Measurements from ENCODE around the gene RNF135. TPM values are rescaled to one million over a fixed set of nuclear protein-coding genes. Genes with fewer than 3 reads are reported as not detected.

Gene RNF135, protein sequence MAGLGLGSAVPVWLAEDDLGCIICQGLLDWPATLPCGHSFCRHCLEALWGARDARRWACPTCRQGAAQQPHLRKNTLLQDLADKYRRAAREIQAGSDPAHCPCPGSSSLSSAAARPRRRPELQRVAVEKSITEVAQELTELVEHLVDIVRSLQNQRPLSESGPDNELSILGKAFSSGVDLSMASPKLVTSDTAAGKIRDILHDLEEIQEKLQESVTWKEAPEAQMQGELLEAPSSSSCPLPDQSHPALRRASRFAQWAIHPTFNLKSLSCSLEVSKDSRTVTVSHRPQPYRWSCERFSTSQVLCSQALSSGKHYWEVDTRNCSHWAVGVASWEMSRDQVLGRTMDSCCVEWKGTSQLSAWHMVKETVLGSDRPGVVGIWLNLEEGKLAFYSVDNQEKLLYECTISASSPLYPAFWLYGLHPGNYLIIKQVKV
- total RNA-seq (1 to 10 TPM; 3.9 to 7.1 TPM), polyA plus RNA-seq (10 to 100 TPM in 1 of 2 donors, 1 to 10 TPM in 1; 8.4 to 10.5 TPM)

DNA sequence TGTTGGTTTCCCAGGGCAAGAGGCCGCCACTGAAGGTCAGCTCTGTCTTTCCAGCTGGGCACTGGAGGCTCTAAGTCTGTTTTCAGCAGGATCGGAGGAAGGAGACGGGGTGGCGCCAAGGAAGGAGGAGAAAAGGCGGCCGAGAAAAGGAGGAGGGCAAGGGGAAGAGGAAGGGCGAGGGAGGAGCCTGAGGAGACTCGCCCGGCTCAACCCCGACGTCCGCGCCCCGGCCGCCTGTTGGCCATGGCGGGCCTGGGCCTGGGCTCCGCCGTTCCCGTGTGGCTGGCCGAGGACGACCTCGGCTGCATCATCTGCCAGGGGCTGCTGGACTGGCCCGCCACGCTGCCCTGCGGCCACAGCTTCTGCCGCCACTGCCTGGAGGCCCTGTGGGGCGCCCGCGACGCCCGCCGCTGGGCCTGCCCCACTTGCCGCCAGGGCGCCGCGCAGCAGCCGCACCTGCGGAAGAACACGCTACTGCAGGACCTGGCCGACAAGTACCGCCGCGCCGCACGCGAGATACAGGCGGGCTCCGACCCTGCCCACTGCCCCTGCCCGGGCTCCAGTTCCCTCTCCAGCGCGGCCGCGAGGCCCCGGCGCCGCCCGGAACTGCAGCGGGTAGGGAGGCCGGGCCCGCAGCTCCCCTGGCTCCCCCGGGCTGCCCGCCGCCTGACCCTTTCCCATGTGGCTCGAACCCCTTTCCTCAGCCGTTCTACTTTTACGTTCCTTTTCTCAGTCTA lies at the start of gene RNF135:
Gene RNF135 (plus strand): TSS at position 209 of the 737 bp plus-strand sequence. CDS start 35 bp downstream, at position 244.
- Histone ChIP-seq H3K9me3 (ENCODE audit: control insufficient read depth in 1 of 2, low read length in 2 of 2) (no peaks in the 10 kb centered on the region), H3K4me3 (ENCODE audit: low read length in 2 of 2) (peak within 1 kb of the TSS; percentile 85 to 90), H3K4me1 (ENCODE audit: insufficient read depth, low read length) (peaks cover 13% of the 10 kb centered on the region), H3K27ac (ENCODE audit: low read depth, low read length) (peak within 1 kb of the TSS; percentile 18), H3K27me3 (ENCODE audit: insufficient read depth, low read length) (no peaks in the 10 kb centered on the region), H3K36me3 (ENCODE audit: insufficient read depth, low read length) (no peaks in the 10 kb centered on the region)
- Mint-ChIP-seq H3K27me3 (no peaks in the 10 kb centered on the region), H3K4me1 (peaks cover 16 to 32% (median 19%) of the 10 kb centered on the region in 4 donors), H3K36me3 (peaks cover 4 to 10% of the 10 kb centered on the region in 2 donors), H3K9me3 (peaks cover 0 to 4% (median 0%) of the 10 kb centered on the region in 8 donors), H3K4me3 (peak within 1 kb of the TSS; percentile 95 to 99 (median 96)), H3K27ac (peak within 1 kb of the TSS; percentile 68 to 95 (median 92))
- ChIA-PET CTCF (ENCODE audit: partially characterized antibody) (interaction anchor here (0.9 to 1.2 kb wide), 3 partner anchors 12 to 246 kb away, joined by 3 to 4 read pairs (median 3); partner anchors contain the start of gene CRLF3), POLR2A (ENCODE audit: partially characterized antibody) (interaction anchor here (1.0 to 2.1 kb wide), 2 partner anchors 38 to 139 kb away, joined by 3 to 8 read pairs; partner anchors contain the start of gene ATAD5)
- intact Hi-C loops (cut with micrococcal nuclease), result loop anchor here (1.0 kb wide), 1 partner anchor 65 kb away; the partner anchor contains the start of gene TEFM
- peak; percentile 48 to 58 (median 54) for DNase-seq

DNA sequence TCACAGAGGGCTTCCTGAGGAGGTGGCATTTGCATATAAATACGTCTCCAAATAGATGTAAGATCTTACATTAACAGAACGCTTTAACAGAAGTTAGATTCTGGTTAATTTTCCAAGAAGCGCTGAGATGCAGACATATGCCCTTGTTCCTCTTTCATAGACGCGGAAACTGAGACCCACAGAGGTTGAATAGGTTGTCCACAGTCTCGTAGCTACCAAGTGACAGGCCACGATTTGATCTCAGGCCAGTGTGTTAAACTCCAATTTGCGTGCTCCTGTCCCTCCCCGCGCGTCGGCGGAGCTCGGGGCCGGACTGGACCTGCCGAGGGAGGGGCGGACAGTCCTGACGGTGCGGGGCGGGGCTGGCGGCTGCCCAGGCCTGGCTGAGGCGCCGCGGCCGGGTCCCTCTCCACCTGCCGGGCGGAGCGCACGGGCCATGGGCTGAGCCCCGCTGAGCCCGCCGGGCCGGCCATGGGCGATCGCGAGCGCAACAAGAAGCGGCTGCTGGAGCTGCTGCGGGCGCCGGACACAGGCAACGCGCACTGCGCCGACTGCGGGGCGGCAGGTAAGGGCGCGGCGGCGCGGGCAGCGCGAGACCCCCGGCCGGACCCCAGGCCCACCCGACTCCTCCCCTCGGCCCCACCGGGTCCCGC lies 49.2 kb upstream of the RNF135 start, which contains the start of gene ADAP2:
Gene ADAP2 (plus strand): TSS at position 402 of the 653 bp plus-strand sequence. CDS start 70 bp downstream, at position 472.
- CTCF ChIA-PET (ENCODE audit: partially characterized antibody), result interaction anchor here (1.9 kb wide), 1 partner anchor 10 kb away, joined by 4 read pairs; no protein-coding TSS in a partner anchor
- no peak within 1 kb of the TSS for H3K4me3 ChIP-seq (ENCODE audit: low read length in 2 of 2)
- H3K27ac Mint-ChIP-seq, result peak within 1 kb of the TSS in 1 of 7 donors; percentile 29

DNA sequence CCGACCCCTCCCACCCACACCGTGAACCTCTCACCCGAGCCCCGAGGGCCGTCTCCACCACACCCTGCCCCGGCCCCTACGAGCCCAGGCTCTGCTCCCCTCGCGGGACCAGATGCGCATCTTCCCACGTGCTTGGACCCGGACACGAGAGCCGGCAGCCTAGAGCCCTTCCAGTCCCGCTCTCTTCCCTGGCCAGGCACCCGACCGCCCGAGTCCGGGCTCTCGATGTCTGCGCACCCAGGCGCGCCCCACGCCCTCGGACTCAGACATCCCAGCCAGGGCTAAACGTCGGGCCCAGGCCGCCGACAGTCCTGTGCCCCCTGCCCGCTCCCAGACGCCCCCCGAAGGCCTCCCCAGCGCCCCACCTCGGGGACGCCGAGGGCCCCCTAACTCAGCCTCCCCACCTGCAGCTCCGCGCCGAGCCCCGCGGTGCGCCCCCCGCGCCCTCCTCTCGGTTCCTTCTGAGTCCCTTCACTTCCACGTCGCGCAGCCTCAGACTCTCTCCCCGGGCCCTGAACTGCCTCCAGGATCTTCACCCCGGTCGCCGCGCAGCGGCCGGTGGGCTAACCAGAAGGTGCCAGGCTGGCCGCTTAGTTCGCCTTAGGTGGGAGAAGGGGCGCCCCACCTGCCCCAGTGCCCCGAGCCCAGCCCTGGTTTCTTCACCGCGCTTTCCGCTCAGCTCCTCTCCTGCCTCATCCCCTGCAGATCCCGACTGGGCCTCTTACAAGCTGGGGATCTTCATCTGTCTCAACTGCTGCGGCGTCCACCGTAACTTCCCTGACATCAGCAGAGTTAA lies 48.4 kb upstream of the RNF135 start:
- Histone ChIP-seq H3K27ac (ENCODE audit: low read depth, low read length) (no peak overlapping the region), H3K27me3 (ENCODE audit: insufficient read depth, low read length) (peaks cover 15% of the 10 kb centered on the region), H3K9me3 (ENCODE audit: control insufficient read depth in 1 of 2, low read length in 2 of 2) (no peaks in the 10 kb centered on the region), H3K4me3 (ENCODE audit: low read length in 2 of 2) (no peak overlapping the region), H3K36me3 (ENCODE audit: insufficient read depth, low read length) (no peaks in the 10 kb centered on the region), H3K4me1 (ENCODE audit: insufficient read depth, low read length) (peaks cover 8% of the 10 kb centered on the region)
- peaks cover 2 to 16% (median 11%) of the 10 kb centered on the region in 4 donors for H3K4me1 Mint-ChIP-seq
- peaks cover 36 to 40% of the 10 kb centered on the region in 2 donors for H3K27me3 Mint-ChIP-seq
- intact Hi-C loops (cut with micrococcal nuclease), result no loop called here
- peaks cover 0 to 1% (median 0%) of the 10 kb centered on the region in 8 donors for H3K9me3 Mint-ChIP-seq
- ChIA-PET POLR2A (ENCODE audit: partially characterized antibody) (interaction anchor here (0.6 kb wide), 1 partner anchor 707 kb away, joined by 3 read pairs; no protein-coding TSS in a partner anchor), CTCF (ENCODE audit: partially characterized antibody) (no interaction called here)
- peak overlapping the region in 1 of 7 donors; percentile 29 for H3K27ac Mint-ChIP-seq
- peak overlapping the region in 7 of 8 donors; percentile 45 to 80 (median 76) for H3K4me3 Mint-ChIP-seq
- no peak for DNase-seq
- H3K36me3 Mint-ChIP-seq, result no peaks in the 10 kb centered on the region

More for the DNA sequence above, 49.2 kb upstream of the RNF135 start, which contains the start of gene ADAP2:
- no peaks in the 10 kb centered on the region for H3K36me3 Mint-ChIP-seq
- H3K27me3 Mint-ChIP-seq, result peaks cover 31 to 35% of the 10 kb centered on the region in 2 donors
- Histone ChIP-seq H3K36me3 (ENCODE audit: insufficient read depth, low read length) (no peaks in the 10 kb centered on the region), H3K9me3 (ENCODE audit: control insufficient read depth in 1 of 2, low read length in 2 of 2) (no peaks in the 10 kb centered on the region), H3K4me1 (ENCODE audit: insufficient read depth, low read length) (peaks cover 8% of the 10 kb centered on the region), H3K27ac (ENCODE audit: low read depth, low read length) (no peak within 1 kb of the TSS), H3K27me3 (ENCODE audit: insufficient read depth, low read length) (peaks cover 15% of the 10 kb centered on the region)
- DNase-seq, result no peak
- H3K4me1 Mint-ChIP-seq, result peaks cover 2 to 16% (median 11%) of the 10 kb centered on the region in 4 donors
- peaks cover 0 to 1% (median 0%) of the 10 kb centered on the region in 8 donors for H3K9me3 Mint-ChIP-seq
- intact Hi-C loops (cut with micrococcal nuclease), result no loop called here
- POLR2A ChIA-PET (ENCODE audit: partially characterized antibody), result no interaction called here
- H3K4me3 Mint-ChIP-seq, result peak within 1 kb of the TSS; percentile 54 to 80 (median 76)

DNA sequence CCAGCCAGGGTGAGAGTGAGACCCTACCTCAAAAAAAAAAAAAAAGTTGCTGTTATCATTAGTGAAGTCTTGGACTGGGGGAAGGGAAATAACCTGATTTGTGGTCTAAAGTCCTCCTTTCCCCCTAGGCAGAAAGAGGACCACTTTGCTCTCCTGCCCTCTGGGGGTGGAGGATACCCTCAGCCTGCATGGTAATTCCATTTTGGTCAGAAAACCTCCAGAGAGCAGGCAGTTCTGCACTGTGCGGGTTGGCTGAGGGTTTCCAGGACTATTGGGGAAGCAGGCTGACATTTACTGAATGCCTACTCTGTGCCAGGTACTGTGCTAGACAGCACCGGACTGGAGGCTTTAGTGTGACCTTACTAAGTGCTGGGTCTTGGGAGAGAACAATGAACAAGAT lies 46.5 kb upstream of the RNF135 start:
- H3K4me3 Mint-ChIP-seq, result peak overlapping the region in 1 of 8 donors; percentile 12
- POLR2A ChIA-PET (ENCODE audit: partially characterized antibody), result no interaction called here
- Histone ChIP-seq H3K4me3 (ENCODE audit: low read length in 2 of 2) (no peak overlapping the region), H3K27me3 (ENCODE audit: insufficient read depth, low read length) (peaks cover 15% of the 10 kb centered on the region), H3K36me3 (ENCODE audit: insufficient read depth, low read length) (no peaks in the 10 kb centered on the region), H3K27ac (ENCODE audit: low read depth, low read length) (no peak overlapping the region), H3K4me1 (ENCODE audit: insufficient read depth, low read length) (peaks cover 8% of the 10 kb centered on the region), H3K9me3 (ENCODE audit: control insufficient read depth in 1 of 2, low read length in 2 of 2) (no peaks in the 10 kb centered on the region)
- peaks cover 36 to 39% of the 10 kb centered on the region in 2 donors for H3K27me3 Mint-ChIP-seq
- intact Hi-C loops (cut with micrococcal nuclease), result no loop called here
- peaks cover 0 to 1% (median 0%) of the 10 kb centered on the region in 8 donors for H3K9me3 Mint-ChIP-seq
- no peaks in the 10 kb centered on the region for H3K36me3 Mint-ChIP-seq
- CTCF ChIA-PET (ENCODE audit: partially characterized antibody), result no interaction called here
- DNase-seq, result no peak
- H3K4me1 Mint-ChIP-seq, result peaks cover 2 to 16% (median 11%) of the 10 kb centered on the region in 4 donors
- no peak overlapping the region for H3K27ac Mint-ChIP-seq

DNA sequence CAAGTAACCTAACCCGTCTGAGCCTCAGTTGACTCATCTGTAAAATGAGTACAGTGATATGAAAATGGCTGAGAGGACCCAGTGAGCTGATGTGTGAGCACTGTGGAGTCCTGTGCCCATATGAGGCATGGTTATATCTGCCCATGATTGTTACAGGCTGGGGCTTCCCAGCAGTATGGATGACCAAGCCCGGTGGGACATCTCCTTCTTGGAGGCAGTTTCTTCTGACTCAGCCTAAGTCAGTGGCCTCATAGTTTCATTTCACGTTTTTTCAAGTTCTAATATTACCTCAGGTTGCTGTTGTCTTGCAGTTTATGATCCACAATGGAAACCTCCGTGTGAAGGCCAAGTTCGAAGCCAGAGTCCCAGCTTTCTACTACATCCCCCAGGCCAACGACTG lies 44.3 kb upstream of the RNF135 start:
- Histone ChIP-seq H3K27ac (ENCODE audit: low read depth, low read length) (no peak overlapping the region), H3K9me3 (ENCODE audit: control insufficient read depth in 1 of 2, low read length in 2 of 2) (no peaks in the 10 kb centered on the region), H3K4me3 (ENCODE audit: low read length in 2 of 2) (no peak overlapping the region), H3K36me3 (ENCODE audit: insufficient read depth, low read length) (no peaks in the 10 kb centered on the region), H3K27me3 (ENCODE audit: insufficient read depth, low read length) (peaks cover 10% of the 10 kb centered on the region), H3K4me1 (ENCODE audit: insufficient read depth, low read length) (peaks cover 8% of the 10 kb centered on the region)
- ChIA-PET POLR2A (ENCODE audit: partially characterized antibody) (no interaction called here), CTCF (ENCODE audit: partially characterized antibody) (interaction anchor here (1.5 kb wide), 1 partner anchor 12 kb away, joined by 3 read pairs; no protein-coding TSS in a partner anchor)
- Mint-ChIP-seq H3K36me3 (no peaks in the 10 kb centered on the region), H3K4me1 (peaks cover 2 to 8% (median 6%) of the 10 kb centered on the region in 4 donors), H3K27ac (no peak overlapping the region), H3K9me3 (peaks cover 0 to 1% (median 0%) of the 10 kb centered on the region in 8 donors), H3K27me3 (peaks cover 25% of the 10 kb centered on the region in 2 donors), H3K4me3 (no peak overlapping the region)
- DNase-seq, result no peak
- intact Hi-C loops (cut with micrococcal nuclease), result no loop called here

DNA sequence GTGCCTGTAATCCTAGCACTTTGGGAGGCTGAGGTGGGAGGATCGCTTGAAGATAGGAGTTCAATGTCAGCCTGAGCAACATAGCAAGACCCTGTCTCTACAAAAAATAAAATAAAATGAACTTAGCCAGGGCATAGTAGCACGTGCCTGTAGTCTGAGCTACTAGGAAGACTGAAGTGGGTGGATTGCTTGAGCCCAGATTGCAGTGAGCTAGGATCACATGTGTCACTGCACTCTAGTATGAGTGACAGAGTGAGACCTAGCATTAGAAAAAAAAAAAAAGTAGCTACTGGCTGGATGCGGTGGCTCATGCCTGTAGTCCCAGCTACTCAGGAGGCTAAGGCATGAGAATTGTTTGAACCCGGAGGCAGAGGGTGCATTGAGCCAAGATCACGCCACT lies 43.1 kb upstream of the RNF135 start:
- CTCF ChIA-PET (ENCODE audit: partially characterized antibody), result no interaction called here
- intact Hi-C loops (cut with micrococcal nuclease), result no loop called here
- H3K36me3 ChIP-seq (ENCODE audit: insufficient read depth, low read length), result no peaks in the 10 kb centered on the region
- peaks cover 0 to 1% (median 0%) of the 10 kb centered on the region in 8 donors for H3K9me3 Mint-ChIP-seq
- no peaks in the 10 kb centered on the region for H3K36me3 Mint-ChIP-seq
- no peak overlapping the region for H3K27ac Mint-ChIP-seq
- H3K27me3 ChIP-seq (ENCODE audit: insufficient read depth, low read length), result peaks cover 8% of the 10 kb centered on the region
- no peak for DNase-seq
- POLR2A ChIA-PET (ENCODE audit: partially characterized antibody), result no interaction called here
- no peak overlapping the region for H3K4me3 Mint-ChIP-seq
- H3K4me3 ChIP-seq (ENCODE audit: low read length in 2 of 2), result no peak overlapping the region
- peaks cover 3% of the 10 kb centered on the region for H3K4me1 ChIP-seq (ENCODE audit: insufficient read depth, low read length)
- H3K4me1 Mint-ChIP-seq, result peaks cover 2 to 3% (median 2%) of the 10 kb centered on the region in 4 donors
- H3K27ac ChIP-seq (ENCODE audit: low read depth, low read length), result no peak overlapping the region
- peaks cover 20 to 22% of the 10 kb centered on the region in 2 donors for H3K27me3 Mint-ChIP-seq
- no peaks in the 10 kb centered on the region for H3K9me3 ChIP-seq (ENCODE audit: control insufficient read depth in 1 of 2, low read length in 2 of 2)

All from CD4-positive, alpha-beta memory T cell (primary cell).